HCEC 1CT (cell line): Measurements from ENCODE around the gene NUSAP1.
A peak's percentile ranks its signal among the peaks of the same experiment; 100 is the strongest.
"Not testable (repeated sequence)": the region's sequence is repeated elsewhere in the genome, so short reads cannot be mapped to it uniquely, and the experiment has no call there.

Experiments
- DNase-seq: peaks from one replicate; pipeline ENCODE4 v3.0.0-alpha.2; 2017

The NUSAP1 gene

DNA sequence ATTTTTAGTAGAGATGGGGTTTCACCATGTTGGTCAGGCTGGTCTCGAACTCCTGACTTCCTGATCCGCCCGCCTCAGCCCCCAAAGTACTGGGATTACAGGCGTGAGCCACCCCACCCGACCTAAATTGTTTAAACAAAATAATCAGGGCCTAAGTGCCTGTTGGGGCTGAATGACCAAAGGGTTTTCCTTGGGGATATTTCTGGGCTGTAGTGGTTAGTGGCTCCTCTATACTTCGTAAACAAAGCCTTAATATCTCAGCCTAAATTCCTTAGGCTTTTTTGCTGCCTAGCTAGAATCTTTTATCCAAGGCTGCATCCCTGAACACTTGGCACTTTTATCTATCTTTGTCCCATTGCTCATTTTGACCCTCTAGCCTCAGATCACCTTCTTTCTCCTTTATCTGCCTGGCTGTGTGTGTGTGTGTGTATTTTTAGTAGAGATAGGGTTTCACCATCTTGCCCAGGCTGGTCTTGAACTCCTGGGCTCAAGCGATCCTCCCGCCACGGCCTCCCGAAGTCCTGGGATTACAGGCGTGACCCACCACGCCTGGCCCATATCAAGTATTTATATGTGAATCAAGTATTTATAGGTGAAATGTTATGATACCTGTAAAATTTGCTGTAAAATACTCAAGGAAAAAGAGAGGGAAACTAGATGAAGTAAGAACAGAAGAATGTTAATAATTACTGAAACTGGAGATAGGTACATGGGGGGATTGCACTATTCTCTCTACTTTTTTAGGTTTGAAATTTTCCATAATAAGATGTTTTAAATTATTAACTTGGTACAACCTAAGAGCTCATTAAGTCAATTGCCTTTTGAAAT is 1.8 kb downstream of the NUSAP1 start:
- no peak for DNase-seq

- no peak for DNase-seq
Measured at GRCh38 chr15:41336549-41336948, 3.9 kb downstream of the NUSAP1 start.

DNA sequence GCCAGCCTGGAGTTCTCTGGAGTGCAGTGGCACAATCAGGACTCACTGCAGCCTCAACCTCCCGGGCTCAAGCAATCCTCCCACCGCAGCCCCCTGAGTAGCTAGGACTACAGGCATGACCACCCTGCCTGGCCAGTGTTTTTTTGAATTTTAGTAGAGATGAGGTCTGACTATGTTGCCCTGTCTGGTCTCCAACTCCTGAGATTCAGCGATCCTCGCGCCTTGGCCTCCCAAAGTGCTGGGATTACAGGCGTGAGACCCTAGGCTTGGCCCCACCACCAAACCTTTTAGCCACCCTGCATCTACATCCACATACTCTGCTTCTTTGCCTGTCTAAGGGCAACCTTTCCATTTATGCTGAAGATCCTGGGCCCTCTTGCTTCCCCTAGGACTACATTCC is 4.4 kb downstream of the NUSAP1 start:
- DNase-seq, result no peak

DNA sequence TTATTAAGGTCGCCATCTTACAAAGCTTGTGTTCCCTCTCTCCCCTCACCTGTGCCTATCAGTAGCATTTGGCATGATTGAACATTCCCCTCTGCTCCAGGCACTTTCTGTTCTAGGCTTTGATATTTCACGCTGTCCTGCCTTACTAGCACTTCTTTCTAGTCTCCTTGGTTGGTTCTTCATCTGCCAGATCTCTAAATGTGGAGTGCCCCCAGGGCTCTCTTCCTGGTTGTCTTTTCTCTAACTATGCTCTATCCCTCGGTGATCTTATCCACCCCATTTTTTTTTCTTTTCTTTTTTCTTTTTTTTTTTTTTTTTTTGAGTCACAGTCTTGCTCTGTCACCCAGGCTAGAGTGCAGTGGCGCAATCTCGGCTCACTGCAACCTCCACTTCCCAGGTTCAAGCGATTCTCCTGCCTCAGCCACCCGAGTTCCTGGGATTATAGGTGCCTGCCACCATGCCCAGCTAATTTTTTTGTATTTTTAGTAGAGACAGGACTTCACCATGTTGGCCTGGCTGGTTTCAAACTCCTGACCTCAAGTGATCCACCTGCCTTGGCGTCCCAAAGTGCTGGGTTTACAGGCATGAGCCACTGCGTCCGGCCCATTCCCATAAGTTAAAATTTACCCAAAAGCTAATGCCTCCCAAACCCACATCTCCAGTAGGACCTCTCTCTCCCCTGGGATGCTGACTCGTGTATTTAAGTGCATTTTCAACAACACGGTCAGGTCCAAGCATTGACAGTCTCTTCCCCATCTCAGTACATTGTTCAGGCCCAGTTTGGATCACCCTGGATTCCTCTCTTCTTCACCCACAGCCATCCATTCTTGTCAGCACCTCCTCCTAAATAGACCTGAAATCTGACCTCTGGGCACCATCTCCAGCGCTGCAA is 5.2 kb downstream of the NUSAP1 start:
- no peak for DNase-seq

DNA sequence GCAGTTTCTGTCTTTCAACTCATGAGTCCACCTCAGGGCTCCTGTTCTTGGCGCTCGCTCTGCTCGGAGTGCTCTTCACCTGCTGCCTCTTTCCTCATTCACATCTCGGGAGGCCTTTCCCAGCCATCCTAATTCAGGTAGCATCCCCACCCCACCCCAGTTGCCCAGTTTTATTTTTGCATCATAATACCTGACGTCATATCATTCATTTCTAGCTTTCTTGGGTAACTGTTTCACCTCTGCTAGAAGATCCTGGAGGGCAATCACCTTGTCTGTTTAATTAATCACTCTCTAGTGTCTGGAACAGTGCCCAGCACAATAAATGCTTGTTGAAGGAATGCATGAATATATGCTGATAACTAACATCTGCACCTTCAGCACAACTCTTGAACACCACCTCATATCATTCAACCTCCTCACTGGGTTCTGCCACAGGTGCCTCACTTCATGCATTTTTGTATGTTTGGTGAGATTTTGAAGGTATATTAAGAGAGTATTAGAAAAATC is 7.6 kb downstream of the NUSAP1 start:
- DNase-seq, result no peak

GRCh38 chr15:41341519-41341918 is 8.8 kb downstream of the NUSAP1 start:
- DNase-seq, result no peak

GRCh38 chr15:41347236-41347635 is 14.6 kb downstream of the NUSAP1 start:
- DNase-seq, result no peak

DNA sequence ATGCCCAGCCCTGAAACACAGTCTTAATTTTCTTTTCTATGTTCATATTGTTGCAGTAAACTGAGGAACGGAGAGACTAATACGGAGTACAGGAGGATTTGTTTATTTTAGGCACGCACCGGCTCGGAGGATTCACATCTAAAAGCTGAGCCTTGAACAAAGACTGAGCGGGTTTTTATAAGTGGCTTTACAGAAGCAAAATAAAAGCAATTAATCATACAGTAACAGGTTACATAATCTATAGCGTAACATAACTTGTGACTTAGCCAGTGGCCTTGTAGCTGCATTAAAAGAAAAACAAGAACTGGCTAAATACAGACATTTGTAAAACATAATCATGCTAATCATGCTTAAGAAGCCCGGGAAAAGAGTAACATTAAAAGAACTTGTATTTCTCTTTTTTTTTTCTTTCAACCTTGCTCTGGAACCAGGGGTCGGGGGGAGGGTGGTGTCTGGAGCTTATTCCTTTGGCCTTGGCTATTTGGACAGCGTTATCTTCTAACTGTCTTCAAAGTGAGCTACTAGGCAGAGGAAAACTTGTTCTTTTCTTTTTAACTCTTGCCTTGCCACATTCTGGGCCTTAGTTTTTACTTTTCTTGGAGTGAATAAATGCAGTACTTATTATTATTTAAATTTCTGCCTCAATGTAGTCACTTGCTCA is 17.5 kb downstream of the NUSAP1 start:
- no peak for DNase-seq

GRCh38 chr15:41354371-41354770 is 21.7 kb downstream of the NUSAP1 start:
- DNase-seq, result no peak

DNA sequence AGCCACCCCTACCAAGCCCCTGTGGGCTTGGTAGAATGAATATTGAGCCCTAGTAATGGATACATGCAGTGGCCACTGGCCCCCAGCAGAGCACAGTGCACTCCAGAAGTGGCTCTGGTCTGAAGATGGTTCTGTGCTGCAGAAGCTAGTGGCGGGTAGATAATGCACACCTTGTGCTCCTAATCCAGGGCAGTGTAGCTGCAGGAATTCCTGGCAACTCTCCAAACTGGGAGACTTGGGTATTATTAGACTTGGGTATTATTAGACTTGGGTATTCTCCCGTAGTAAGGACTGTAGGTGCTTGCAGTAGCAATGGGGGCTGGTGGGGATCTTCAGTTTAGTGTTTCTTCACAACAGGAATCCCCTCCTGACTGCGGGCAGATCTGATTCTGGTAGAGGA is 34.7 kb downstream of the NUSAP1 start:
- DNase-seq, result no peak

DNA sequence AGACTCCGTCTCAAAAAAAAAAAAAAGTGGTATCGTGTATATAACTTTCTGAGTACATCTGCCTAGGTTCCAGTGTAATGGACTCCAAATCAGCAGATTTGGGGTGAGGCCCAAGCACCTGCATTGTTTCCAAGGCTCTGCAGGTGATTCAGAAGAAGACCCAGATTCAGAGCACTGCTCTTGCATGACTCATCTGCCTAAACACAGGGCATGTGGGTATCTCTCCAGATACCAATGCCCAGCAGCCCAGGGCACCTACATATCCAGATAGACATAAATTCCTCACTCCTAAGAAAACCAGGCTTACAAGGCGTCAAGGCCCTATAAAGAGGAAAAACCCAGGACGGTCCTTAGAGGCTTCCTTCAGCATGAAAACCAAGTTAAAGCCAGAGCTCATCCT is 45.3 kb downstream of the NUSAP1 start:
- no peak for DNase-seq

DNA sequence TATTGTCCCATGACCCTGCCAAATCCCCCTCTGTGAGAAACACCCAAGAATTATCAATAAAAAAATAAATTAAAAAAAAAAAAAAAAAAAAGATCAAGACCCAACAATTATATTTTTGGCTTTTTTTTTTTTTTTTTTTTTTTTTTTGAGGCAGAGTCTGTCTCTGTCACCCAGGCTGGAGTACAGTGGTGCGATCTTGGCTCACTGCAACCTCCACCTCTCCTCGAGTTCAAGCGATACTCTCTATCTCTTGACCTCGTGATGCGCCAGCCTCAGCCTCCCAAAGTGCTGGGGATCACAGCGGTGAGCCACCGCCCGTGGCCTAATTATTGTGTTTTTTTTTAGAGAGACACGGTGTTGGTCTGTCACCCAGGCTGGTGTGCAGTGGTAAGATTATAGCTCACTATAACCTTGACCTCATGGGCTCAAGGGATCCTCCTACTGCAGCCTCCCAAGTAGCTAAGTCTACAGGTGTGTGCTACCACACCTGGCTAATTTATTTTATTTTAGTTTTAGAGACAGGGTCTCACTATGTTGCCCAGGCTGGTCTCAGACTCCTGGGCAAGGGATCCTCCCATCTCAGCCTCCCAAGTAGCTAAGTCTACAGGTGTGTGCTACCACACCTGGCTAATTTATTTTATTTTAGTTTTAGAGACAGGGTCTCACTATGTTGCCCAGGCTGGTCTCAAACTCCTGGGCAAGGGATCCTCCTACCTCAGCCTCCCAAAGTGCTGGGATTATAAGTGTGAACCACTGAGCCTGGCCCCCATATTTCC is 51.5 kb downstream of the NUSAP1 start:
- DNase-seq, result not testable (repeated sequence)

DNA sequence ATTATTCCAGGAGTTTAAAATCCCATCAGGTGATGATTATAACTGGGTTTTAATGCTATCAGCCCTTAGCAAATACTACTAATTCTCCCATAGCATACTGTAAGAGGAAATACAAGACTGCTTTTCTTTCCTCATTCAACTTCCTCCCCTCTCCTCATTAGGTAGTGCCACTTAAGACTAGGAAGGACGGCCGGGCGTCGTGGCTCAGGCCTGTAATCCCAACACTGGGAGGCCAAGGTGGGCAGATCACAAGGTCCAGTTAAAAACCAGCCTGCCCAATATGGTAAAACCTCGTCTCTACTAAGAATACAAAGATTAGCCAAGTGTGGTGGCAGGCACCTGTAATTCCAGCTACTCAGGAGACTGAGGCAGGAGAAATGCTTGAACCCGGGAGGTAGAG is 55.0 kb downstream of the NUSAP1 start:
- DNase-seq, result no peak

- DNase-seq, result no peak
Measured at GRCh38 chr15:41392659-41393058, 60.0 kb downstream of the NUSAP1 start.

DNA sequence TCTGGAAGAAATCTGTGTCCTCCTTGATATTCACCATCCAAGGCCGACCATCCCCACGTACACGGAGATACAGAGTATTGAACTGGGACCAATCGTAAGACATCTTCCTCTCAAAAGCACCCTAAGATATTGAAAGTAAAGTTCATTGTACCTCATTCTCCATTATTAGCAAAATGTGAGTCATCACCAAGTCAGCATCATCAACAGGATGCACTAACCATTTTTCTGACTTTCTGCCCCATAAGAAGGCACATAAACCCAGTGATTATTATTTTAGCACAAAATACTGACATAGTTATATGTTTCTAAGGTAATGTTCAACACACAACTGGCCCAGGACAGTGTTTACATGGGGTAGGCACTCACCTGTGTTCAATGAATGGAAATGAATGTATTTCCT is 62.2 kb downstream of the NUSAP1 start:
- DNase-seq, result peak; percentile 46

GRCh38 chr15:41396111-41396510 is 63.4 kb downstream of the NUSAP1 start:
- DNase-seq, result no peak

DNA sequence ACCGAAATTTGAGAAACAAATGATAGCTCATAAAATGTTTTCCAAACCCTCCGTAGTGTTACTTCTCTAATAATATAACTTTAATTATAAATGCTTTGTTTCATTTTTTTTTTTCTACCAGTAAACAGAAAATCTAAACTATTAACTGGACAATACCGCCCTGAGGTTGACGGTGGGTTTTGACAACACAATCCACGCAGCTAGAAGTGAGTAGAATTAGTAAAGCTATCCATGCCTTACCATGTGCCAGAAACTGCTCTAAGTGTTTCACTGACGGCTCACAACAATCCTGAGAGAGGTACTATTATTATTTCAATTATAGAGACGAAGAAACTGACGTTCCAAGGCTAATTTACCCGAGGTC is 69.2 kb downstream of the NUSAP1 start:
- no peak for DNase-seq

DNA sequence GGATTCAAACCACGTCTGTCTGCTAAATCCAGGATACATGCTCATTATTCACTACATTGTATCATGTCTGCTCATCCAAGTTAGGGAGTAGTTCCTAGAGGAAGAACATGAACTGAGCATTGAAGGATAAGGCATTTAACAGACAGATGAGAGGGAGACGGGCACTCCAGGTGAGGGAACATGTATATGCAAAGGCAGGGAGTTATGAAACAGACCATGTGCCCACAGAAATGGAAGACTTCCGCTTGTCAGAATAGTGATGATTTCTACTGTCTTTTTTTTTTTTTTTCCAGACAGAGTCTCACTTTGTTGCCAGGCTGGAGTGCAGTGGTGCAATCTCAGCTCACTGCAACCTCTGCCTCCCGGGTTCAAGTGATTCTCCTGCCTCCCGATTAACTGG is 74.7 kb downstream of the NUSAP1 start:
- DNase-seq, result no peak

DNA sequence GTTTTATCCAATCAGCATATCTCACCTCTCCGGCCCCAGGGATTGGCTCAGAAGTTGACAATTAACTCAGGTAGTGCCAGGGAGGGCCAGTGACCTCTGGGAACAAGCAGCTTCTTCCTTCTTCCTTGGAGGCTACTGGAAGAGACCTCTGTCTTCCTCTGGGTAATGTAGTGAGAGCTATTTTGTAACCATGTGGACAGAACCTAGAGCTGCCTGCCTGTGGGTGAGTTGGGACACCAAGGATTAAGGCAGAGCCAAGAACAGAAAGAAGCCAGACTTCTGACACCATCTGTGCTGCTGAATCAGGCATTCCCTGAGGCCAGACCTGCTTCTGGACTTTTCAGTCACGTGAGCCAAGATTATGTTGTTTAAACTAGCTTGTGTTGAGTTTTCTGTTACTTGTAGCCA is 75.6 kb downstream of the NUSAP1 start:
- DNase-seq, result peak; percentile 15

GRCh38 chr15:41411031-41411430 is 78.3 kb downstream of the NUSAP1 start:
- no peak for DNase-seq

DNA sequence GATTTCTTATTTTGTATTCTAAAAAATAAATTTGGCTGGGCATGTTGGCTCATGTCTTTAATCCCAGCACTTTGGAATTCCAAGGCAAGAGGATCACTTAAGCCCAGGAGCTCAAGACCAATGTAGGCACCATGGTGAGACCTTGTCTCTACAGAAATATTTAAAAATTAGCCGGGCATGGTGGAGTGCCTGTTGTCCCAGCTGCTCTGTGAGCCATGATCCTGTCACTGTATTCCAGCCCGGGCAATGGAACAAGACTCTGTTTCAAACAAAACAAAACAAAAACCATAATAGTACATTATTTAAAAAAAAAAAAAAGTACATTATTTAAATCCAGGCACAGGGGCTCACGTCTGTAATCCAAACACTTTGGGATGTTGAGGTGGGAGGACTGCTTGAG is 78.8 kb downstream of the NUSAP1 start:
- no peak for DNase-seq

DNA sequence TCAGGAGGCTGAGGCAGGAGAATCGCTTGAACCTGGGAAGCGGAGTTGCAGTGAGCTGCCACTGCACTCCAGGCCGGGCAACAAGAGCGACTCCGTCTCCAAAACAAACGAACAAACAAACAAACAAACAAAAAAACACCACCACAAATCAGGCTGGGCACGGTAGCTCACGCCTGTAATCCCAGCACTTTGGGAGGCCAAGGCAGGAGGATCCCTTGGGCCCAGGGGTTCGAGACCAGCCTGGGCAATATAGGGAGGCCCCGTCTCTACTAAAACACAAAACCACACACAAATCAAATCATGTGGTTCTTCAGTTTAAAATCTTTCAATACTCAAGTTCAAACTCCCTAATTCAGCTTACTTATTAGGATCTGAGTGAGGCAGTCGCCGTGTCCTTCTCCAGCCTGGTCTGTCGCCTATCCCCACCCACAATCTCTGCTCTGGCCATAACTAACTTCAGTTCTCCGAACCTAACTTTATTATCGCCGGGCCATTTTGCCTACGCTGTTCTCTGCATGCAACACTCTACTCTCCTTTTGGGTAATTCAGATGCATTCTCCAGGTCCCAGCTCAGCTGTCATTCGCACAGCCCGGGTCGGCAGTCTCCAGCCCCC is 83.6 kb downstream of the NUSAP1 start:
- no peak for DNase-seq
